GM13976 (cell line): Measurements from ENCODE around the gene KCNJ2.

ENCODE experiments used
- DNase-seq: peaks from one replicate; pipeline ENCODE4 v3.0.0; 2012; ENCODE audit warnings: low spot score
- CTCF ChIP-seq: IDR thresholded peaks from 2 replicates; pipeline ENCODE4 v1.5.1; 2012; ENCODE audit warnings: borderline replicate concordance, mild to moderate bottlenecking; ENCODE audit not compliant: insufficient read depth; ENCODE audit errors: extremely low read depth, missing control alignments, control extremely low read depth
- in situ Hi-C: fragments of 300-500 bp; cut with MboI; formaldehyde crosslinking; loops from one replicate; pipeline ENCODE4 v1.12.0; 2022; ENCODE audit warnings: low sequenced_read_pairs, mixed read lengths, inconsistent platforms; ENCODE audit not compliant: unreplicated experiment

KCNJ2 gene

GRCh38 chr17:70190959-70191805, 21.9 kb downstream of the KCNJ2 start:
- in situ Hi-C loops = no loop called here
- TF ChIP-seq CTCF = no peak
- DNase-seq = no peak

- no peak for TF ChIP-seq CTCF
- in situ Hi-C loops = no loop called here
- DNase-seq = no peak
These were observed 25.8 kb downstream of the KCNJ2 start for GRCh38 chr17:70195091-70195490.

GRCh38 chr17:70201872-70202419, 32.6 kb downstream of the KCNJ2 start:
- in situ Hi-C loops = no loop called here
- DNase-seq = no peak
- TF ChIP-seq CTCF = no peak

GRCh38 chr17:70202840-70203239, 33.5 kb downstream of the KCNJ2 start:
- no peak for TF ChIP-seq CTCF
- in situ Hi-C loops = no loop called here
- no peak for DNase-seq

- no peak for TF ChIP-seq CTCF
- in situ Hi-C loops = no loop called here
- DNase-seq = no peak
These were observed 35.1 kb downstream of the KCNJ2 start for GRCh38 chr17:70204431-70204830.

- DNase-seq = no peak
- in situ Hi-C loops = no loop called here
- TF ChIP-seq CTCF = no peak
These were observed 36.1 kb downstream of the KCNJ2 start for GRCh38 chr17:70205401-70205800.
